B cell (primary cell): Measurements from ENCODE around the gene IMPDH2. TPM values are rescaled to one million over a fixed set of nuclear protein-coding genes. Genes with fewer than 3 reads are reported as not detected.

Experiments
- ATAC-seq: fragments of 200-7000 bp; cut with Tn5 transposase; one replicate; pipeline ENCODE4 v1.10.0; 2021; ENCODE audit warnings: low read depth, mild to moderate bottlenecking, moderate number of reproducible peaks, moderate library complexity
- CTCF ChIA-PET: fragments of 350-600 bp; sonication (Branson Sonifier 250); formaldehyde crosslinking; loops from one replicate; lab custom pipeline; 2021; ENCODE audit warnings: antibody characterized with exemption, inconsistent platforms; lab: Charles Lee
- POLR2A ChIA-PET: fragments of 350-600 bp; sonication (Branson Sonifier 250); formaldehyde crosslinking; loops from one replicate; lab custom pipeline; 2021; ENCODE audit warnings: antibody characterized with exemption; lab: Charles Lee
- DNase-seq: peaks from one replicate; pipeline ENCODE4 v3.0.0; 2013
- H2AFZ ChIP-seq: 2 replicates; pipeline ENCODE4 v1.6.1; 2012; ENCODE audit warnings: mild to moderate bottlenecking, low read depth, low read length; ENCODE audit not compliant: insufficient read depth, poor library complexity, severe bottlenecking
- H3K27ac ChIP-seq, 2 donors: 1 replicate in 1 of 2; 2 replicates in 1 of 2; pipeline ENCODE4 v1.5.1; 2012 to 2013; ENCODE audit warnings: low read length in 2 of 2, mild to moderate bottlenecking in 2 of 2, moderate library complexity in 1 of 2
- H3K27me3 ChIP-seq, 4 experiments: fragments of 200-600 bp in 1 of 4; sonication (generic) in 1 of 4; replicated peaks in 1 of 4; 1 replicate in 2 of 4; 2 replicates in 2 of 4; pipeline versions ENCODE4 v1.6.1 to v1.7.0; 2013 to 2016; ENCODE audit warnings: low read length in 3 of 4, mild to moderate bottlenecking in 2 of 4, mixed read lengths in 1 of 4, moderate library complexity in 1 of 4; ENCODE audit not compliant: insufficient read depth in 4 of 4, control insufficient read depth in 3 of 4; ENCODE audit errors: control extremely low read depth in 1 of 4
- H3K36me3 ChIP-seq, 2 experiments: replicated peaks in 1 of 2; 1 replicate in 1 of 2; 2 replicates in 1 of 2; pipeline versions ENCODE4 v1.6.1 to v1.7.1; 2013; ENCODE audit warnings: low read length in 1 of 2; ENCODE audit not compliant: insufficient read depth in 2 of 2, control insufficient read depth in 1 of 2; ENCODE audit errors: control extremely low read depth in 1 of 2, extremely low read depth in 1 of 2
- H3K4me1 ChIP-seq, 2 donors: fragments of 200-600 bp in 1 of 2; sonication (generic) in 1 of 2; 1 replicate in 1 of 2; 2 replicates in 1 of 2; pipeline versions ENCODE4 v1.5.1 to v1.6.1; 2013 to 2017; ENCODE audit warnings: low read length in 2 of 2; ENCODE audit not compliant: control insufficient read depth in 2 of 2, insufficient read depth in 2 of 2
- H3K4me2 ChIP-seq: replicated peaks from 2 replicates; pipeline ENCODE3; 2012; ENCODE audit warnings: mild to moderate bottlenecking, low read depth, low read length; ENCODE audit not compliant: poor library complexity, severe bottlenecking
- H3K4me3 ChIP-seq, 5 experiments: fragments of 200-600 bp in 1 of 5; sonication (generic) in 1 of 5; 1 replicate in 3 of 5; 2 replicates in 2 of 5; pipeline versions ENCODE4 v1.5.1 to v1.7.0; 2011 to 2016; ENCODE audit warnings: low read length in 4 of 5, mild to moderate bottlenecking in 4 of 5, low read depth in 2 of 5, control low read depth in 1 of 5, moderate library complexity in 1 of 5; ENCODE audit not compliant: insufficient read depth in 1 of 5; ENCODE audit errors: control extremely low read depth in 1 of 5, extremely low read depth in 1 of 5
- H3K79me2 ChIP-seq: fragments of 200-600 bp; sonication (generic); one replicate; pipeline ENCODE4 v1.6.0; 2016; ENCODE audit warnings: low read length; ENCODE audit not compliant: control insufficient read depth, insufficient read depth
- H3K9ac ChIP-seq: fragments of 200-600 bp; sonication (generic); 2 replicates; pipeline ENCODE4 v1.6.1; 2017; ENCODE audit warnings: mild to moderate bottlenecking, low read length, moderate library complexity
- H3K9me3 ChIP-seq, 3 donors: one replicate each; pipeline versions ENCODE4 v1.6.1 to v1.7.1; 2013; ENCODE audit warnings: low read length in 2 of 3; ENCODE audit not compliant: control insufficient read depth in 2 of 3, insufficient read depth in 1 of 3; ENCODE audit errors: control extremely low read depth in 1 of 3
- H4K20me1 ChIP-seq: 2 replicates; pipeline ENCODE4 v1.6.0; 2012; ENCODE audit warnings: mild to moderate bottlenecking, low read length; ENCODE audit not compliant: insufficient read depth, control insufficient read depth, poor library complexity, severe bottlenecking
- H3K27ac Mint-ChIP-seq: one replicate; pipeline ENCODE4 v1.8.0; 2021; ENCODE audit warnings: mixed read lengths
- H3K27me3 Mint-ChIP-seq: one replicate; pipeline ENCODE4 v1.8.0; 2021; ENCODE audit warnings: mixed read lengths
- H3K4me1 Mint-ChIP-seq: one replicate; pipeline ENCODE4 v1.8.0; 2021; ENCODE audit warnings: mixed read lengths
- H3K4me3 Mint-ChIP-seq: one replicate; pipeline ENCODE4 v1.8.0; 2021; ENCODE audit warnings: mixed read lengths
- H3K9me3 Mint-ChIP-seq: one replicate; pipeline ENCODE4 v1.8.0; 2022; ENCODE audit warnings: mixed read lengths; ENCODE audit not compliant: insufficient read depth
- EZH2 ChIP-seq: IDR thresholded peaks from 2 replicates; pipeline ENCODE4 v1.6.1; 2012; ENCODE audit warnings: borderline replicate concordance, low read depth, mild to moderate bottlenecking, moderate library complexity, low read length; ENCODE audit not compliant: insufficient read depth, poor library complexity, severe bottlenecking
- WGBS: methylation state at CpG from one replicate; pipeline ENCODE4 v1.1.5; 2013; ENCODE audit warnings: missing lambda C conversion rate; ENCODE audit not compliant: insufficient coverage; 5-methylcytosine and 5-hydroxymethylcytosine counted together
- intact Hi-C: fragments of 100-400 bp; cut with micrococcal nuclease; formaldehyde crosslinking; loops from one replicate; pipeline ENCODE4 v1.10.0; 2022
- polyA plus RNA-seq: library from polyadenylated mRNA; depleted of rRNA; stranded (reverse); fragments of >200 nt; gene quantifications from 2 replicates; pipeline ENCODE4 v1.2.3, GENCODE V29; 2012
- total RNA-seq, 2 donors: library from RNA; stranded (reverse); fragments of 120-200 nt in 1 of 2; gene quantifications; 1 replicate in 1 of 2; 2 replicates in 1 of 2; pipeline versions ENCODE4 v1.2.3 to v1.2.4, GENCODE V29; 2013 to 2022
- TF ChIP-seq, protein P1 (sequence below): fragments of 200-600 bp; IDR thresholded peaks from one replicate; pipeline ENCODE4 v1.8.0; 2022; ENCODE audit warnings: antibody characterized with exemption, mild to moderate bottlenecking

IMPDH2 gene
- total and polyA plus RNA-seq, 2 donors (not counting 1 experiment from before 2014, with no cell fraction given): 171 to 193 TPM

- Mint-ChIP-seq H3K27me3 (no peaks in the 10 kb centered on the region), H3K27ac (peak overlapping the region; percentile 77), H3K9me3 (no peaks in the 10 kb centered on the region), H3K4me3 (peak overlapping the region; percentile 93), H3K4me1 (peaks cover 44% of the 10 kb centered on the region)
- Histone ChIP-seq H3K4me2 (peak overlapping the region; percentile 91), H3K36me3 (peaks cover 1 to 32% of the 10 kb centered on the region in 2 experiments), H4K20me1 (peaks cover 34% of the 10 kb centered on the region), H3K4me3 (peak overlapping the region; percentile 70 to 89 (median 82)), H3K79me2 (peaks cover 38% of the 10 kb centered on the region), H3K27me3 (no peaks in the 10 kb centered on the region), H3K9me3 (no peaks in the 10 kb centered on the region), H3K4me1 (peaks cover 24 to 34% of the 10 kb centered on the region in 2 donors), H3K9ac (peak overlapping the region; percentile 82), H3K27ac (peak overlapping the region; percentile 27 to 73), H2AFZ (peak overlapping the region; percentile 87)
- CTCF ChIA-PET: interaction anchor here (1.2 to 2.2 kb wide), 6 partner anchors 8 to 31 kb away, joined by 4 to 13 read pairs (median 6); partner anchors contain the start of genes IMPDH2, P4HTM and WDR6
- no peak for TF ChIP-seq EZH2
- TF ChIP-seq, protein P1, sequence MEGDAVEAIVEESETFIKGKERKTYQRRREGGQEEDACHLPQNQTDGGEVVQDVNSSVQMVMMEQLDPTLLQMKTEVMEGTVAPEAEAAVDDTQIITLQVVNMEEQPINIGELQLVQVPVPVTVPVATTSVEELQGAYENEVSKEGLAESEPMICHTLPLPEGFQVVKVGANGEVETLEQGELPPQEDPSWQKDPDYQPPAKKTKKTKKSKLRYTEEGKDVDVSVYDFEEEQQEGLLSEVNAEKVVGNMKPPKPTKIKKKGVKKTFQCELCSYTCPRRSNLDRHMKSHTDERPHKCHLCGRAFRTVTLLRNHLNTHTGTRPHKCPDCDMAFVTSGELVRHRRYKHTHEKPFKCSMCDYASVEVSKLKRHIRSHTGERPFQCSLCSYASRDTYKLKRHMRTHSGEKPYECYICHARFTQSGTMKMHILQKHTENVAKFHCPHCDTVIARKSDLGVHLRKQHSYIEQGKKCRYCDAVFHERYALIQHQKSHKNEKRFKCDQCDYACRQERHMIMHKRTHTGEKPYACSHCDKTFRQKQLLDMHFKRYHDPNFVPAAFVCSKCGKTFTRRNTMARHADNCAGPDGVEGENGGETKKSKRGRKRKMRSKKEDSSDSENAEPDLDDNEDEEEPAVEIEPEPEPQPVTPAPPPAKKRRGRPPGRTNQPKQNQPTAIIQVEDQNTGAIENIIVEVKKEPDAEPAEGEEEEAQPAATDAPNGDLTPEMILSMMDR: no peak
- 9% methylated on average over 22 of the region's 23 CpGs for WGBS
- intact Hi-C loops: no loop called here
- ATAC-seq (no peak), DNase-seq (peak; percentile 37)
- POLR2A ChIA-PET: interaction anchor here (0.6 to 6.4 kb wide), 7 partner anchors 8 to 1072 kb away, joined by 3 to 116 read pairs (median 4); partner anchors contain the start of genes QRICH1, RBM5, USP19 and WDR6
Measured at GRCh38 chr3:49017229-49017970, 11.8 kb downstream of the IMPDH2 start.
